HK-2 (cell line): Measurements from ENCODE around the gene EHMT1.

ENCODE experiments used
- DNase-seq: peaks from one replicate; pipeline ENCODE4 v3.0.0-alpha.2; 2018; ENCODE audit not compliant: unreplicated experiment

Gene EHMT1

GRCh38 chr9:137787381-137787780 is 168.6 kb downstream of the EHMT1 start:
- DNase-seq, result no peak

- no peak for DNase-seq
Observed at GRCh38 chr9:137787786-137788505, 169.1 kb downstream of the EHMT1 start.

- no peak for DNase-seq
Observed at GRCh38 chr9:137788561-137789294, 169.9 kb downstream of the EHMT1 start.

- DNase-seq, result no peak
Observed at GRCh38 chr9:137789295-137789895, 170.6 kb downstream of the EHMT1 start.

- DNase-seq, result no peak
Observed at GRCh38 chr9:137791947-137792346, 173.1 kb downstream of the EHMT1 start.

GRCh38 chr9:137793196-137793841 is 174.5 kb downstream of the EHMT1 start:
- no peak for DNase-seq

- no peak for DNase-seq
Observed at GRCh38 chr9:137795156-137795666, 176.4 kb downstream of the EHMT1 start.

GRCh38 chr9:137797206-137798120 is 178.7 kb downstream of the EHMT1 start:
- no peak for DNase-seq

- no peak for DNase-seq
Observed at GRCh38 chr9:137798142-137798541, 179.3 kb downstream of the EHMT1 start.

GRCh38 chr9:137798901-137799629 is 180.3 kb downstream of the EHMT1 start:
- DNase-seq, result no peak

- DNase-seq, result no peak
Observed at GRCh38 chr9:137799630-137799983, 180.8 kb downstream of the EHMT1 start.

- no peak for DNase-seq
Observed at GRCh38 chr9:137800196-137801022, 181.6 kb downstream of the EHMT1 start.

GRCh38 chr9:137801023-137801319 is 182.2 kb downstream of the EHMT1 start:
- no peak for DNase-seq

GRCh38 chr9:137802021-137802420 is 183.2 kb downstream of the EHMT1 start:
- no peak for DNase-seq

GRCh38 chr9:137802521-137803243 is 183.9 kb downstream of the EHMT1 start:
- DNase-seq, result no peak

GRCh38 chr9:137804908-137805630 is 186.3 kb downstream of the EHMT1 start:
- no peak for DNase-seq

GRCh38 chr9:137807721-137808703 is 189.2 kb downstream of the EHMT1 start:
- no peak for DNase-seq
